Testis (tissue), 2 donors: ENCODE results near the gene C1orf141.

Experiments used
- POLR2A ChIP-seq: fragments of 450-650 bp; IDR thresholded peaks from one replicate; pipeline ENCODE4 v1.6.1; 2017; ENCODE audit warnings: antibody characterized with exemption, mild to moderate bottlenecking, moderate library complexity
- TF ChIP-seq, protein P1 (sequence below), 3 experiments: fragments of 450-650 bp in 2 of 3; fragments of 200-600 bp in 1 of 3; sonication (generic) in 1 of 3; IDR thresholded peaks; one replicate each; pipeline ENCODE4 v1.5.1; 2016 to 2019; ENCODE audit warnings: antibody characterized with exemption in 3 of 3, mild to moderate bottlenecking in 2 of 3, moderate library complexity in 1 of 3

GRCh38 chr1:67149179-67149770 lies 14.5 kb upstream of the C1orf141 start:
- TF ChIP-seq POLR2A: no peak
- TF ChIP-seq, protein P1, sequence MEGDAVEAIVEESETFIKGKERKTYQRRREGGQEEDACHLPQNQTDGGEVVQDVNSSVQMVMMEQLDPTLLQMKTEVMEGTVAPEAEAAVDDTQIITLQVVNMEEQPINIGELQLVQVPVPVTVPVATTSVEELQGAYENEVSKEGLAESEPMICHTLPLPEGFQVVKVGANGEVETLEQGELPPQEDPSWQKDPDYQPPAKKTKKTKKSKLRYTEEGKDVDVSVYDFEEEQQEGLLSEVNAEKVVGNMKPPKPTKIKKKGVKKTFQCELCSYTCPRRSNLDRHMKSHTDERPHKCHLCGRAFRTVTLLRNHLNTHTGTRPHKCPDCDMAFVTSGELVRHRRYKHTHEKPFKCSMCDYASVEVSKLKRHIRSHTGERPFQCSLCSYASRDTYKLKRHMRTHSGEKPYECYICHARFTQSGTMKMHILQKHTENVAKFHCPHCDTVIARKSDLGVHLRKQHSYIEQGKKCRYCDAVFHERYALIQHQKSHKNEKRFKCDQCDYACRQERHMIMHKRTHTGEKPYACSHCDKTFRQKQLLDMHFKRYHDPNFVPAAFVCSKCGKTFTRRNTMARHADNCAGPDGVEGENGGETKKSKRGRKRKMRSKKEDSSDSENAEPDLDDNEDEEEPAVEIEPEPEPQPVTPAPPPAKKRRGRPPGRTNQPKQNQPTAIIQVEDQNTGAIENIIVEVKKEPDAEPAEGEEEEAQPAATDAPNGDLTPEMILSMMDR (IDR thresholded peaks at IDR 0.05): peak; percentile 55 to 66 (median 61)
